ENCODE measurements around the gene INTS1. TPM values are rescaled to one million over a fixed set of nuclear protein-coding genes. Genes with fewer than 3 reads are reported as not detected.

The INTS1 gene
- total and polyA plus RNA-seq, 4 donors: 31.2 to 121 (median 46.0) TPM

- Histone ChIP-seq H3K36me3 (ENCODE audit: control insufficient read depth in 4 of 4, insufficient read depth in 4 of 4, low read length in 4 of 4) (no peaks in the 10 kb centered on the region), H3K9ac (ENCODE audit: insufficient read depth in 1 of 2, low read length in 2 of 2) (no peak overlapping the region), H3K27ac (ENCODE audit: low read depth in 1 of 2, low read length in 1 of 2) (peak overlapping the region in 1 of 2 donors; percentile 82), H3K9me3 (ENCODE audit: control insufficient read depth in 4 of 4, insufficient read depth in 3 of 4, low read length in 3 of 4) (no peaks in the 10 kb centered on the region), H3K4me1 (ENCODE audit: control insufficient read depth in 5 of 5, insufficient read depth in 5 of 5, low read length in 5 of 5) (peaks cover 0 to 29% (median 10%) of the 10 kb centered on the region in 5 donors), H3K4me3 (no peak overlapping the region), H3K27me3 (ENCODE audit: control insufficient read depth in 3 of 3, insufficient read depth in 3 of 3, low read length in 2 of 3) (no peaks in the 10 kb centered on the region)
- DNase-seq: peak; percentile 44 to 66 (median 52)
- no peak for ATAC-seq (ENCODE audit: insufficient read depth, low FRiP score)
- no peak for TF ChIP-seq CTCF (IDR thresholded peaks at IDR 0.05; ENCODE audit: control extremely low read depth, extremely low read depth)
- WGBS, 2 donors: 21 to 32% methylated on average over 30 of the region's 30 CpGs
Observed at GRCh38 chr7:1460821-1461645, 43.2 kb downstream of the INTS1 start.

GRCh38 chr7:1459920-1460820 lies 44.0 kb downstream of the INTS1 start:
- H3K27ac ChIP-seq (ENCODE audit: low read depth in 1 of 2, low read length in 1 of 2): peak overlapping the region in 1 of 2 donors; percentile 82
- no peaks in the 10 kb centered on the region for H3K9me3 ChIP-seq (ENCODE audit: control insufficient read depth in 4 of 4, insufficient read depth in 3 of 4, low read length in 3 of 4)
- H3K4me3 ChIP-seq: peak overlapping the region; percentile 2
- 8 to 11% methylated on average over 23 to 30 of the region's 30 CpGs for WGBS, 2 donors
- no peak overlapping the region for H3K9ac ChIP-seq (ENCODE audit: insufficient read depth in 1 of 2, low read length in 2 of 2)
- no peak for ATAC-seq (ENCODE audit: insufficient read depth, low FRiP score)
- no peaks in the 10 kb centered on the region for H3K27me3 ChIP-seq (ENCODE audit: control insufficient read depth in 3 of 3, insufficient read depth in 3 of 3, low read length in 2 of 3)
- peak in 2 of 3 donors; percentile 39 to 46 for DNase-seq
- peaks cover 0 to 36% (median 18%) of the 10 kb centered on the region in 5 donors for H3K4me1 ChIP-seq (ENCODE audit: control insufficient read depth in 5 of 5, insufficient read depth in 5 of 5, low read length in 5 of 5)
- no peak for TF ChIP-seq CTCF (IDR thresholded peaks at IDR 0.05; ENCODE audit: control extremely low read depth, extremely low read depth)
- no peaks in the 10 kb centered on the region for H3K36me3 ChIP-seq (ENCODE audit: control insufficient read depth in 4 of 4, insufficient read depth in 4 of 4, low read length in 4 of 4)

GRCh38 chr7:1459512-1459892 lies 44.7 kb downstream of the INTS1 start:
- ATAC-seq (ENCODE audit: insufficient read depth, low FRiP score): peak; percentile 93
- no peak overlapping the region for H3K4me3 ChIP-seq
- H3K27ac ChIP-seq (ENCODE audit: low read depth in 1 of 2, low read length in 1 of 2): no peak overlapping the region
- peak; percentile 98 to 99 (median 98) for DNase-seq
- H3K36me3 ChIP-seq (ENCODE audit: control insufficient read depth in 4 of 4, insufficient read depth in 4 of 4, low read length in 4 of 4): no peaks in the 10 kb centered on the region
- no peak for TF ChIP-seq CTCF (IDR thresholded peaks at IDR 0.05; ENCODE audit: control extremely low read depth, extremely low read depth)
- no peak overlapping the region for H3K9ac ChIP-seq (ENCODE audit: insufficient read depth in 1 of 2, low read length in 2 of 2)
- 0% methylated on average over 13 to 35 of the region's 35 CpGs for WGBS, 2 donors
- no peaks in the 10 kb centered on the region for H3K9me3 ChIP-seq (ENCODE audit: control insufficient read depth in 4 of 4, insufficient read depth in 3 of 4, low read length in 3 of 4)
- peaks cover 0 to 40% (median 24%) of the 10 kb centered on the region in 5 donors for H3K4me1 ChIP-seq (ENCODE audit: control insufficient read depth in 5 of 5, insufficient read depth in 5 of 5, low read length in 5 of 5)
- no peaks in the 10 kb centered on the region for H3K27me3 ChIP-seq (ENCODE audit: control insufficient read depth in 3 of 3, insufficient read depth in 3 of 3, low read length in 2 of 3)

Data from lung (tissue), 12 donors.